EL (cell line): ENCODE data around the gene RGS16.

ENCODE experiments used
- DNase-seq: peaks from one replicate; pipeline ENCODE4 v3.0.0-alpha.2; 2016

RGS16 gene

DNA sequence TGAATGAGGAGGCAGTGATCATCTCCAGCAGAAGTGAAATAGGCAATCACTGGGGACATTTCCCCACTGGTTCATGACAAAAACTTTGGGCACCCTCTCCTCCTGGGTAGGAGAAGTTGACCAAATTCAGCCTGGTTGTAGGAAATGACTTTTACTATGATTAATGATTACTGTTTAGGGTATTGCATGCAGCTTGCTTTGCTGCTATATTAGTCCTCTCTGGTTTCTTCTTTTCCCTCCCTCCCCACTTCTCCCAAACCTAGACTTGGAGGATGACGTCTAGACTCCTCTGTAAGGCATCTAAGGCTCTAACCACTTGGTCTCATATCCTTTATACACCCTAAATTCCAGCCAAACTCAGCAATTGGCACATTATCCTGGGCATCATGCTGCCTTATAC lies 3.4 kb upstream of the RGS16 start:
- DNase-seq: no peak

- no peak for DNase-seq
These were observed 479 bp downstream of the RGS16 start for GRCh38 chr1:182603646-182604174.

GRCh38 chr1:182602935-182603645 lies 1.1 kb downstream of the RGS16 start:
- no peak for DNase-seq

- no peak for DNase-seq
These were observed 2.3 kb downstream of the RGS16 start for GRCh38 chr1:182601913-182602312.

DNA sequence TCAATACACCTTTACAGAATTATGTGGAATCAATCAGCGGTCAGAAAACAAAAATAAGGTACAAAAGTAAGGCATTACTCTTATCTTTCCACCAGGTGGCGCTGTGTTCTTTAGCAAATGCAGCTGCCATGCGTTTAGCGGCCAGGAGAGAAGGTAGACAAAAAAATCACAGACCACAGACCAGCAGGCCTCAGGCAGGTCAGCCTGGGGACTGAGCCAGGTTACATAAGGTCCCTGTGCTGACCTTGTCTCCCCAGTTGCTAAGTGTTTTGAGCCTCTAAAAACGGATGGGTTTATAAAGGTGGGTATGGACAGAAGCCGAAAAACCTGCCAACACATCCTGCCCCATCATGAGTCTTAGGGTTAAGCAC lies 2.8 kb downstream of the RGS16 start:
- peak; percentile 67 for DNase-seq

GRCh38 chr1:182600745-182601415 lies 3.3 kb downstream of the RGS16 start:
- no peak for DNase-seq

DNA sequence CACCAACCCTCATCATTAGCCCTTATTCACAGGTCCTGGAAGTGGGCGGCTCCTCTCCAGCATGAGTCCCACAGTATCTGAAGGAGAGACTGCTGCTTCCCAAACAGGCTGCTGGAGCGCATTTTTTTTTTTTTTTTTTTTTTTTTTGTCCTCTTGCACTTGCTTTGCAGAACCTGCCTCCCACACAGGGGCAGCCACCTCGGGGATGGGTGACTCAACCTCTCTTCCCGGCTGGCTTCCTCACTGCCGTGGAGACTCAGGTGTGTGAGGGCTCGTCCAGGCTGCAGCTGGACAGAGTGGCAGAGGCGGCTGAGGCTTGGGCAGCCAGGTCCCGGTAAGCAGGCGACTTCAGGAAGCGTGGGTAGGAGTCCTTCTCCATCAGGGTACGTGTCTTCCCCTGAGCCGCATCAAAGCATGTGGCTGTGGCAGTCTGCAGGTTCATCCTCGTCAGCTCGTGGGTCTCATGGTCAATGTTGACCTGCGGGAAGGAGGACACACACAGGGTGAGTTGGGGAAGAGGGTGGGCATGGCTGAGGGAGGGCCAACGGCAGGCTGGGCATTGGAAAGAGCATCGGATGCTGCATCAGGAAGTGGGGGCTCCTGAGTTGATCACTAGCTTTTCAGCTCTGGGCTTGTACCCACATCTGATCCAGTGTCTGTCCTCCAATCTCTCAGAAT lies 4.0 kb downstream of the RGS16 start:
- no peak for DNase-seq

DNA sequence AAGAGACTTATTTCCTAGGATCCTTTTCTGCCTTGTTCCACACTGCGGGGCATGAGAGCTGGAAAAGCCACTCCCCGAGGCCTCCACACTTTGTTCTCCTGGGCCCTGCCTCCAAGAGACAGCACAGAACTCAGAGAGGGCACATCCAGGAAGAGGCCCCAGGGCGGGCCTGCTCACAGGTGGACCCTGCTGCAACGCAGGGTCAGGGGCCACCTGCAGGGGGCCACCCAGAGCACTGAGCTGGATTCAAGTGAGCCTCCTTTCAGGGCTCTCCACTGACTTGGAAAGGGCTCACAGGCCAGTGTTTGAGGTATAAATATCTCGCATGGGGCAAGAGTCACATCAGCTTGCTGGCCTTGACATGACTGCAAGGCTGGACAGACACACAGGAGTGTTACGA lies 4.8 kb downstream of the RGS16 start:
- DNase-seq: no peak

DNA sequence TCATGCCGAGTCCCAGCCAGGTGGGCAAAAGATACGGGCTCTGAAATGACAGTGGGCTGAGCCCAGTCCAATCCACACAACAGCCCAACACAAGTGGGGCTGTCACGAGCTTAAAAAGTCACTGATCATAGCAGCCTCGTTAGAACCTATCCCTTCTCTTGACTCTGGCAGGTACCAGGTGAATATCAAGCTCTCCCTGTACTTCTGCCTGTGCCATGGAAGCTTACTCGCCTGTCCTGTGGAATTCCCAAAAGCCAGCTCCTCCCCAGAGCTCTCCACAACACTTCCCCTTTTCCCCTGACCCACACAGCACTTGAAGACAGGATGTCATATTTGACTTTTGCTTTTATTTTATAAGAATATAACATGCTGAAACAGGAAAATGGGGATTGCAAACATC lies 5.9 kb downstream of the RGS16 start:
- DNase-seq: no peak

GRCh38 chr1:182596934-182597333 lies 7.3 kb downstream of the RGS16 start:
- no peak for DNase-seq

GRCh38 chr1:182595641-182596240 lies 8.4 kb downstream of the RGS16 start:
- peak; percentile 63 for DNase-seq

DNA sequence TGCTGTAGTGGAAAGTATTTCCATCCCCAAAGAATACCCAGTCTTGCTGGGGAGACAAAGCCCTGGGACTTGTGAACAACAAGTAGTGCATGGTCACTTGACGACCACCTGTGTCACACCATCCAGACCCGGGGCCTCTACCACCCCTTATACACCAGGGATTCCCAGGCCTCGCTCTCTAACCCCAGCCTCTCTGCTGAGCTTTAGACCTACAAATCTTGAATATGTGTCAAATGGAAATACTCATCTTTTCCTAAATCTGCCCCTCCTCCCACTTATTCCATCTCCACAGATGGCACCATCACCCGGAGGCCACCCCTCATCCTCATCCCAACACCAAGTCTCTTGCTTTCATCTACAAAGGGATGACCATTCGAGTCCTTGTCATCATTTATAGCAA lies 14.3 kb downstream of the RGS16 start:
- DNase-seq: no peak

- no peak for DNase-seq
These were observed 14.7 kb downstream of the RGS16 start for GRCh38 chr1:182589520-182589919.

DNA sequence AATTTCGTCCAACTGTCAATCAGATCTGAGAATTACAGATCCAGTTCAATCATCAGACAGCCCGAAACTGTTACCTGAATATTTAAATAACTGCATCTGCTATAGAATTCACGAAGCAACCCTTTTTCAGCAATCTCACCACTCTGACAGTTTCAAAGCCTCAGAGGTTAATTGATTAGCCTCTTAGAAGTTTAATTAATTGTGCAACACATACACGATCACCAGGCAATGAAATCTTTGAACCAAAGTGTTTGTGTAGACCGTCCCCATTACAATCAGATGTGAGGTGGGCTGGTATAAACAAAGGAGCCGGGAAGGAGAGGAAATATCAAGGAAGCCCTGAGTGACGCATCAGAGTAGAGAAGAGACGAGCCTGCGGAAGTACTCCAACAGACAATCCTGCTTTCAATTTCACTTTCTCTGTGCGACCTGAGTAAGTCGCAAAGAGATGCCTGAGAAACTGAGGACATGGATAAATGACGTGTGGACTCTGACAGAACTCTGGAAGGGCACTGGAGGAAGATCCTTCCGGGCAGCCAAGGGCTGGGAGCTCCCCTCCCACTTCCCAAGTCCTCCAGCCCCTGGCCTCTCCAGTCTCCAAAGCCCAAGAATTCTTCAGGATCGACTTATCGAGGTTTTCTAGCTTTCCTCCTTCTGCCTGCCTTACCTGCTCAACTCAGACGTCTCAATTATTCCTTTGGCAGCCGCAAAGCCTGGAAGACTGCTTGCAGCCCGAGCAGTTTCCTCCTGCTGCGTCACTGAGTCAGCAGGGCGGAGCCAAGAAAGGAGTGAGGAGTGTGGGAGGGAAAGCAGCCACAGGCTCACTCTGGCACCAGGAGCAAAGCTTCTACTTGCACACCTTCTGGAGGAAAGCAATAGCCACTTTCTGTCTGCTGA lies 15.4 kb downstream of the RGS16 start, which contains the start of gene RNASEL:
RNASEL (minus strand) TSS at position 757 of the 897 bp plus-strand sequence. CDS start 2,450 bp downstream, outside the sequence.
- peak; percentile 78 for DNase-seq

DNA sequence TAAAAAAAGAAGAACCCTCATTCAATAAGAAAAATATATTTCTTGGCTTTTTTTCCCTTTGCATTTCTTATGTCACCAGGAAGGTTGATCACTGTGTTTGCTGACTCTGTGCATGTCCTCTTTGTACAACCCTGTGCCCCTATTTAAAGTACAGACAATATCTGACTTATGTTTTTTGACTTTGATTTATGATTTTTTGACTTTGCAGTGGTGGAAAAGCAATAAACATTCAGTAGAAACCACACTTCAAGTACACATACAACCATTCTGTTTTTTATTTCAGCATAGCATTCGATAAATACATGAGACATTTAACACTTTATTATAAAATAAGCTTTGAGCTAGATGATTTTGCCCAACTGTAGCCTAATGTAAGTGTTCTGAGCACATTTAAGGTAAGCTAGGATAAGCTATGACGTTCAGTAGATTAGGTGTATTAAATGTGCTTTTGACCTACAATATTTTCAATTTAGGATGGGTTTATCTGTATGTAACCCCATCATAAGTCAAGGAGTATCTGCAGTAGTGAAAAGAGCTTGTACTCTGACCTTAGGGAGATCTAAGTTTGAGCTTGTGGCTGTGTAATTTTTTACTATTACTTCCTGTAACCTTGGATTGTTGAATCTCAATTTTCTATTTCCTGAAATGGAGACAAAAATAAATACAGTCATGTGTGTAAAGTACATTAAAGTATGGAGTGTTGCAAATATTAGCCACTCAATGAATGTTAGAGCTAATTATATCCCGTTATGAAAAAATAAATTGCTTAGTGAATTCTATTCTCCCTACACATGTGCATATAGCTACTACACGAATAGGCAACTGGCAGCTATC lies 16.3 kb downstream of the RGS16 start:
- DNase-seq: no peak

DNA sequence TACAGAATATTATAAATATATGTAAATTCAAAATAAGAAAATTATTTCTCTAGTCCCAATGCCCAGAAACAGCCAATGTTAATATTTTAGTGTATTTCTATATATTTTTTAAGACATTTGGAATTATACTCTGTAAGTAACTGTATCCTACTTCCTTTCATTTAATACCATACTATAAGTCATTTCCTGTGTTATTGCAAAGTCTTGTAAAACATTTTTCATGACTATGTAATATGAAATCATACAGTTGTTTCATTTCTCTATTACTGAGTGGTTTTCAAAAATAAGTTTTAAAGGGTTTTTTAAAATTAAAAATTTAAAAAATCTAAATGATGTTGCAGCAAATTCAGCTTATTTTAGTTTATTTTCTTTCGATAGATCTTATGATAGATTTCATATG lies 17.1 kb downstream of the RGS16 start:
- DNase-seq: no peak

DNA sequence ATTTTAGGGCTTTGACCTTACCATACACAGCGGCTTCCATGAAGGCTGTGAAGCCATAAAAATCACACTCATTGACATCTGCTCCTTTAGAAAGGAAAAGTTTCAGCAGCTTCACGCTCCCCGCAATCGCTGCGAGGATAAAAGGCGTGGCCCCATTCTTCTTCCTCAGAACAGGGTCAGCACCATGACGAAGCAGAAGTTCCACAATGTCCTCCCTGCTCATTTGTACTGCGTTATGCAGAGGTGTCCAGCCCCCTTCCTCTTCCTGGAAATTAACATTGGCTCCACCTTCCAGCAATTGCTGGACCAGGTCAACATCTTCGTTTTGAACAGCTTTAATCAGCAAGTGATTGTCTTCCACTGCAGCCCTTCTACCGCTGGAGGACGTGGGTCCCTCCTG lies 17.8 kb downstream of the RGS16 start:
- no peak for DNase-seq

GRCh38 chr1:182584746-182585145 lies 19.4 kb downstream of the RGS16 start:
- no peak for DNase-seq

GRCh38 chr1:182580736-182581135 lies 23.5 kb downstream of the RGS16 start:
- no peak for DNase-seq

- DNase-seq: peak; percentile 61
These were observed 28.5 kb downstream of the RGS16 start for GRCh38 chr1:182575540-182576149.

DNA sequence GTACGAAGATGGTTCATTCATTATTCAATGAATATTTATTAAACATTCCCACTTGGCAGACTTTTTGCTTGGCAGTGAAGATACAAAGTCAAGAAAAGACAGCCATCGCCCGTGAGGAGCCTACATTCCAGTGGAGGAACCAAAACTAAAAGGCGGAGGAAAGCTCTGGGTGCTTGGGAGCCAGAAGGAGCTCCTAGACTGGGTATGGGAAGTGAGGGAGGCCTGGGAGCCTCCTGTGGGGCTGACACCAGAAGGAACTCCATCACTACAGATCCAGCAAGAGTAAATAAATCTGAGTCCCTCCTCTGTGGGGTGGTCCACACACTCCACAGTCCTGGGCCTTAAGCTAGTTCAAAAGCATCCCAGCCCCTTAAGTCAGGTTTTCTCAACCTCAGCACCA lies 30.0 kb downstream of the RGS16 start:
- no peak for DNase-seq
